ENCODE measurements around the gene VANGL1. TPM values are rescaled to one million over a fixed set of nuclear protein-coding genes. Genes with fewer than 3 reads are reported as not detected.

The VANGL1 gene
- total and polyA plus RNA-seq, 2 of the 8 experiments (the other 6 are each of a cell fraction or from before 2014, with no cell fraction given) = 9.4 to 13.4 TPM

GRCh38 chr1:115609021-115609420 is 32.7 kb upstream of the VANGL1 start:
- no peak overlapping the region for H2BK12ac ChIP-seq (ENCODE audit: low read depth, low read length)
- no peak overlapping the region for H4K8ac ChIP-seq (ENCODE audit: extremely low read depth, insufficient read depth, low read length)
- peaks cover 0 to 4% (median 0%) of the 10 kb centered on the region in 4 experiments; a peak in 1 of 7 replicates for H3K4me1 ChIP-seq (replicated peaks in 1 of 4; ENCODE audit: control insufficient read depth in 3 of 4, insufficient read depth in 4 of 4, low read length in 3 of 4)
- no peak overlapping the region for H3K14ac ChIP-seq (ENCODE audit: insufficient read length)
- no peak overlapping the region for H3K23ac ChIP-seq (ENCODE audit: insufficient read length)
- H3K79me1 ChIP-seq (ENCODE audit: low read depth, low read length) = no peaks in the 10 kb centered on the region
- ChIA-PET CTCF (ENCODE audit: partially characterized antibody) (interaction anchor here (0.7 to 3.9 kb wide), 33 partner anchors 9 to 471 kb away, joined by 3 to 66 read pairs (median 4); no protein-coding TSS in a partner anchor), POLR2A (ENCODE audit: partially characterized antibody) (no interaction called here)
- DNase-seq (ENCODE audit: low read depth in 1 of 2, low spot score in 2 of 2) = no peak
- H3K9me3 ChIP-seq (ENCODE audit: insufficient read depth in 2 of 2, low read depth in 1 of 2, low read length in 1 of 2) = no peaks in the 10 kb centered on the region
- no peaks in the 10 kb centered on the region; a peak in 1 of 7 replicates for H3K27me3 ChIP-seq (replicated peaks in 1 of 4; ENCODE audit: control insufficient read depth in 3 of 4, extremely low read depth in 1 of 4, insufficient read depth in 3 of 4, low read length in 3 of 4)
- H2BK15ac ChIP-seq (ENCODE audit: low read length) = no peak overlapping the region
- no peaks in the 10 kb centered on the region for H3K79me2 ChIP-seq (ENCODE audit: control insufficient read depth in 1 of 2, insufficient read depth in 2 of 2, low read length in 2 of 2)
- no peak overlapping the region for H4K91ac ChIP-seq (replicated peaks; ENCODE audit: insufficient read length, low read length)
- H2AFZ ChIP-seq (ENCODE audit: low read length) = no peak overlapping the region
- H3K4me3 ChIP-seq (ENCODE audit: extremely low read depth in 1 of 4, insufficient read depth in 2 of 4, low read depth in 3 of 4, low read length in 4 of 4) = no peak overlapping the region
- H3K9ac ChIP-seq (replicated peaks in 1 of 4; ENCODE audit: extremely low read depth in 1 of 4, low read depth in 3 of 4, low read length in 3 of 4) = no peak overlapping the region
- H3K56ac ChIP-seq (replicated peaks; ENCODE audit: insufficient read length, low read depth, low read length) = no peak overlapping the region
- 0 out of 2 replicates have a peak overlapping the region, but pooled peaks have one; percentile 13 for H2BK20ac ChIP-seq (ENCODE audit: low read length)
- H4K20me1 ChIP-seq (replicated peaks in 1 of 2; ENCODE audit: control insufficient read depth in 1 of 2, insufficient read depth in 2 of 2, low read length in 2 of 2) = no peaks in the 10 kb centered on the region
- FAIRE-seq = no peak
- H3K4me2 ChIP-seq (ENCODE audit: insufficient read depth in 1 of 2, low read depth in 2 of 2, low read length in 2 of 2) = no peak overlapping the region
- H4K5ac ChIP-seq (ENCODE audit: insufficient read length, low read depth, low read length) = no peak overlapping the region
- H3K27ac ChIP-seq (ENCODE audit: low read depth, low read length) = no peak overlapping the region
- no peak overlapping the region for H3K4ac ChIP-seq (replicated peaks; ENCODE audit: insufficient read length, low read depth, low read length)
- no peaks in the 10 kb centered on the region; the same call in 1 of the 2 replicates for H3K23me2 ChIP-seq (ENCODE audit: low read depth, low read length)
- WGBS, 2 experiments (ENCODE audit: extremely low coverage in 1 of 2, insufficient coverage in 1 of 2, insufficient read length in 1 of 2, insufficient replicate concordance in 2 of 2, low coverage in 1 of 2, low lambda C conversion rate in 2 of 2, missing lambda C conversion rate in 1 of 2) = 73% methylated on average over 1 of the region's 1 CpG; no CpG with 5 or more reads in 1 of the 2 experiments
- H2AK5ac ChIP-seq (ENCODE audit: low read depth, low read length) = no peak overlapping the region
- no peak overlapping the region for H2BK120ac ChIP-seq (replicated peaks; ENCODE audit: low read depth, low read length)
- H3K36me3 ChIP-seq (ENCODE audit: control insufficient read depth in 2 of 4, insufficient read depth in 4 of 4, low read length in 3 of 4) = no peaks in the 10 kb centered on the region
- no peak overlapping the region for H3K18ac ChIP-seq (ENCODE audit: extremely low read depth, low read length)
- no peak overlapping the region for H2BK5ac ChIP-seq (ENCODE audit: low read depth, low read length)
- TF ChIP-seq GTF2F1 (IDR thresholded peaks at IDR 0.05; ENCODE audit: borderline replicate concordance, low read depth, low read length) = no peak
- TF ChIP-seq EP300 (IDR thresholded peaks at IDR 0.05; ENCODE audit: borderline replicate concordance in 1 of 2, low read depth in 2 of 2, low read length in 2 of 2) = no peak

Measured in H1 (cell line).